Lung (tissue), 12 donors: ENCODE measurements around the gene AMN1. TPM values are rescaled to one million over a fixed set of nuclear protein-coding genes. Genes with fewer than 3 reads are reported as not detected.

ENCODE experiments used
- ATAC-seq: fragments of 200-7000 bp; cut with Tn5 transposase; one replicate; pipeline ENCODE4 v1.9.1; 2020; ENCODE audit warnings: moderate number of reproducible peaks; ENCODE audit not compliant: insufficient read depth, low FRiP score
- DNase-seq, 3 donors: peaks; one replicate each; pipeline ENCODE4 v3.0.0-alpha.2; 2013 to 2017
- H3K27ac ChIP-seq, 2 donors: one replicate each; pipeline ENCODE4 v1.5.1; 2013; ENCODE audit warnings: mild to moderate bottlenecking in 2 of 2, moderate library complexity in 2 of 2, control low read depth in 1 of 2, inconsistent platforms in 1 of 2, low read depth in 1 of 2, low read length in 1 of 2
- H3K27me3 ChIP-seq, 3 donors: one replicate each; pipeline ENCODE4 v1.5.1; 2013; ENCODE audit warnings: low read length in 2 of 3; ENCODE audit not compliant: control insufficient read depth in 3 of 3, insufficient read depth in 3 of 3
- H3K36me3 ChIP-seq, 4 donors: one replicate each; pipeline ENCODE4 v1.5.1; 2013; ENCODE audit warnings: low read length in 4 of 4, mild to moderate bottlenecking in 1 of 4, moderate library complexity in 1 of 4; ENCODE audit not compliant: control insufficient read depth in 4 of 4, insufficient read depth in 4 of 4
- H3K4me1 ChIP-seq, 5 donors: one replicate each; pipeline ENCODE4 v1.5.1; 2013; ENCODE audit warnings: low read length in 5 of 5, mild to moderate bottlenecking in 2 of 5, moderate library complexity in 1 of 5; ENCODE audit not compliant: control insufficient read depth in 5 of 5, insufficient read depth in 5 of 5
- H3K4me3 ChIP-seq: one replicate; pipeline ENCODE4 v1.5.1; 2013; ENCODE audit warnings: mild to moderate bottlenecking, control low read depth, moderate library complexity
- H3K9ac ChIP-seq, 2 donors: one replicate each; pipeline ENCODE4 v1.5.1; 2013; ENCODE audit warnings: low read length in 2 of 2, control low read depth in 1 of 2; ENCODE audit not compliant: insufficient read depth in 1 of 2
- H3K9me3 ChIP-seq, 4 donors: one replicate each; pipeline ENCODE4 v1.5.1; 2013; ENCODE audit warnings: low read length in 3 of 4, mild to moderate bottlenecking in 1 of 4, moderate library complexity in 1 of 4; ENCODE audit not compliant: control insufficient read depth in 4 of 4, insufficient read depth in 3 of 4
- WGBS, 2 donors: extraction: QIAGEN DNeasy Blood & Tissue Kit; methylation state at CpG; one replicate each; pipeline ENCODE4 v1.1.7; 2013; 5-methylcytosine and 5-hydroxymethylcytosine counted together
- polyA plus RNA-seq, 2 donors: library from polyadenylated mRNA; stranded (reverse); fragments of 200-250 nt; gene quantifications; one replicate each; pipeline ENCODE4 v1.2.1, GENCODE V29; 2013
- total RNA-seq, 2 donors: library from RNA; depleted of rRNA in 1 of 2; stranded (reverse); fragments of >200 nt in 1 of 2; gene quantifications; one replicate each; pipeline ENCODE4 v1.2.1, GENCODE V29; 2014 to 2021
- TF ChIP-seq, protein P1 (sequence below): IDR thresholded peaks from 2 replicates; pipeline ENCODE4 v1.5.1; 2012; ENCODE audit warnings: mild to moderate bottlenecking; ENCODE audit errors: control extremely low read depth, extremely low read depth
- donor health status: control.
- donor health status: control.
- donor health status: Bipolar disorder and iron deficiency.
- donor health status: healthy.
- donor health status: DM: yes; HTN: yes; CAD: no.

AMN1 gene
- total and polyA plus RNA-seq, 4 donors = 5.7 to 20.0 (median 11.3) TPM

DNA sequence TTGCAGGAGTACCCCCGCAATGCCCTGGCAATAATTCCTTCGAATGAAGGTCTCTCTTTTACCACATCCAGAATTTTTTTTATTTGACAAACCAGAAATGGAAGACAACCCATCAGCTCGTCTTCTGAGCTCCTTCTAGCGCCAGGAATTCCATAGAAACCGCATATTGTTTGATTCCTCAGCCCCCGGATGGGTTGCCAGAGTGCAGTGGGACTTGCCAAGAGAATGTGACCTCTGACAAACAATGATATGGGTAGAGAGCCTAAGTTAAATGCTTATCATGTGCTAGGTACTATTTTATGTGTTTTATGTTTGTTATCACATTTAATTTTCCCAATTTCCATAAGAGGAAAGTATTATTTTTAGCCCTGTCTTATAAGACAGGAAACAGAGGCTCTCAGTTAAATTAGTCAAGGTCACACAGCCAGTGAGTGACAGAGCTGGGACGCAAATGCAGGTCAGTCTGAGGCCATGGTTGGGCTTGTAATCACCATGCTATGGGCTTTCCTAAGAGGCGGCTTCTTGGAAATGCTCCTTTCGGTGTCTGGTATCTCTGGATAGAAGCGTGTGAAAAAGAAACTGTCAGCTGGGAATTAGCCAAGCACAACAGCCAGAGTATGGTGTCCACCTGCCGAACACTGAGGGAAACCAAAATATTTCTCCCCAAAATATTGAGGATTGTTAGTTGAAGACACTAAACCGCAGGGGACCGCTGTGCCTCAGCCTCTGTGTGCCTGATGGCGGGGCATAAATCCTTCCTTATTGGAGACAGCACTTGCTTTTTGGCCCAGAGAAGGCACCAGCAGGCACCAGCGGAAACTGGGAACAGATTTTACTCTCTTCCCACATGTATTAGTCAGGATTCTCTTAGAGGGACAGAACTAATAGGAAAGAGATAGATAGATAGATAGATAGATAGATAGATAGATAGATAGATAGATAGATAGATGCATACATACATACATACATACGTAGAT is 98.8 kb downstream of the AMN1 start:
- TF ChIP-seq, protein P1, sequence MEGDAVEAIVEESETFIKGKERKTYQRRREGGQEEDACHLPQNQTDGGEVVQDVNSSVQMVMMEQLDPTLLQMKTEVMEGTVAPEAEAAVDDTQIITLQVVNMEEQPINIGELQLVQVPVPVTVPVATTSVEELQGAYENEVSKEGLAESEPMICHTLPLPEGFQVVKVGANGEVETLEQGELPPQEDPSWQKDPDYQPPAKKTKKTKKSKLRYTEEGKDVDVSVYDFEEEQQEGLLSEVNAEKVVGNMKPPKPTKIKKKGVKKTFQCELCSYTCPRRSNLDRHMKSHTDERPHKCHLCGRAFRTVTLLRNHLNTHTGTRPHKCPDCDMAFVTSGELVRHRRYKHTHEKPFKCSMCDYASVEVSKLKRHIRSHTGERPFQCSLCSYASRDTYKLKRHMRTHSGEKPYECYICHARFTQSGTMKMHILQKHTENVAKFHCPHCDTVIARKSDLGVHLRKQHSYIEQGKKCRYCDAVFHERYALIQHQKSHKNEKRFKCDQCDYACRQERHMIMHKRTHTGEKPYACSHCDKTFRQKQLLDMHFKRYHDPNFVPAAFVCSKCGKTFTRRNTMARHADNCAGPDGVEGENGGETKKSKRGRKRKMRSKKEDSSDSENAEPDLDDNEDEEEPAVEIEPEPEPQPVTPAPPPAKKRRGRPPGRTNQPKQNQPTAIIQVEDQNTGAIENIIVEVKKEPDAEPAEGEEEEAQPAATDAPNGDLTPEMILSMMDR = no peak
- Histone ChIP-seq H3K4me3 (no peak overlapping the region), H3K4me1 (peaks cover 0 to 13% (median 0%) of the 10 kb centered on the region in 5 donors), H3K27ac (peak overlapping the region in 1 of 2 donors; percentile 54), H3K36me3 (no peaks in the 10 kb centered on the region), H3K9ac (no peak overlapping the region), H3K27me3 (no peaks in the 10 kb centered on the region), H3K9me3 (no peaks in the 10 kb centered on the region)
- no peak for ATAC-seq
- peak; percentile 45 to 72 (median 54) for DNase-seq
- 66 to 76% methylated on average over 16 of the region's 16 CpGs for WGBS, 2 donors

DNA sequence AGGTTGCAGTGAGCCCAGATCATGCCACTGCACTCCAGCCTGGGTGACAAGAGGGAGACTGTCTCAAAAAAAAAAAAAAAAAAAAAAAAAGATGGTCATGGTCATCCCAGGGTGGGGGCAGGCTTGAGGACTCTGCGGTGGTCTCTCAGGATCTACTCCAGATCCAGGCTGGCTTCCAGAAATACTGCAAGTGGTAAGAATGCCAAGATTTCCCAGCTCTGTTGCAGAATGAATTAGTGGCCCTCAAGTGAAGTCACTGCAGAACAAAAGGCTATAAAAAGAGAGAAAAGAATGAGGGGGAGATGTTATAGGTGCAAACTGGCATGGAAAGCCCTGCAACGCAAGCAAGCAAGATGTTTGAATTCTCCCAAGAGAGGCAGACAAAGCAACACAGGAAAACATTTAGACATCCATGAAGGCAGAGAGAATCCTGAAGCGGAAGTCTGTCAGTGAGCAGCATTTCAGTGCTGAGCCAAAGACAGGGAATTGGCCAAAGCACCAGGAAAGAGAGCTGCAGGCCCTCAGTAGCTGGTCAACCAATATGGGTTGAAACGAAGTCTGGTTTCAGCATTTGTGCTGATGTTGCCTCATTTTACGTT is 101.3 kb downstream of the AMN1 start:
- TF ChIP-seq, protein P1 = no peak
- WGBS, 2 donors = 84 to 92% methylated on average over 5 of the region's 5 CpGs
- DNase-seq = peak in 2 of 3 donors; percentile 46 to 64

DNA sequence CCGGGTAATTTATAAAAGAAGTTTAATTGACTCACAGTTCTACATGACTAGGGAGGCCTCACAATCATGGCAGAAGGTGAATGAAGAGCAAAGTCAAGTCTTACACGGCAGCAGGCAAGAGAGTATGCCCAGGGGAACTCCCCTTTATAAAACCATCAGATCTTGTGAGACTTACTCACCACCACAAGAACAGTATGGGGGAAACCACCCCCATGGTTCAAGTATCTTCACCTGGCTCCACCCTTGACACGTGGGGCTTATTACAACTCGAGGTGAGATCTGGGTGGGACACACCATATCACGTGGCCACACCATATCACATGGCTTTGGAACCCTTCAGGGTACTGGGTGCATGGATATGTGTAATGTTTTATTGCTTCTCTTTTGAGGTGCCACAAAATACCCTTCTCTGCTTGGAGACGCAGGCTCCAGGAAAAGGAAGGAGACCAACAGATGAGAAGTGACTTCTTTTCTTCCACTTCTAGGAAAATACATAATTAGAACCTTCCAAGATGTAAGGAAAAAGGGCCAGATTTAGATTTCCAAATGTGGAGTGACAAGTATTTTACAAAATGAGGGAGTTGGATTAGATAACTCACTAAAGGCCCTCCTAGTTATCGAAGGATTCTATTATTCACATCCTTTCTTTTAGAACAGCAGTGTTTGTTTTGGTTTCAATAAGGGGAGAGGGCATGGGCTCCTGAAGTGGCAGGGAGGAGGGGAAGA is 102.4 kb downstream of the AMN1 start:
- no peak for DNase-seq
- whole genome bisulfite sequencing, 2 donors = 83 to 89% methylated on average over 7 of the region's 7 CpGs
- no peak for ATAC-seq

More for the DNA sequence above, 101.3 kb downstream of the AMN1 start:
- no peak for ATAC-seq
- peaks cover 0 to 13% (median 0%) of the 10 kb centered on the region in 5 donors for H3K4me1 ChIP-seq
- H3K4me3 ChIP-seq = no peak overlapping the region
- no peak overlapping the region for H3K9ac ChIP-seq
- no peak overlapping the region for H3K27ac ChIP-seq
- H3K9me3 ChIP-seq = no peaks in the 10 kb centered on the region
- no peaks in the 10 kb centered on the region for H3K27me3 ChIP-seq
- H3K36me3 ChIP-seq = no peaks in the 10 kb centered on the region

More for the DNA sequence above, 102.4 kb downstream of the AMN1 start:
- no peak overlapping the region for H3K9ac ChIP-seq
- H3K27me3 ChIP-seq = no peaks in the 10 kb centered on the region
- H3K9me3 ChIP-seq = no peaks in the 10 kb centered on the region
- TF ChIP-seq, protein P1 = no peak
- no peak overlapping the region for H3K27ac ChIP-seq
- H3K4me1 ChIP-seq = peaks cover 0 to 13% (median 0%) of the 10 kb centered on the region in 5 donors
- no peaks in the 10 kb centered on the region for H3K36me3 ChIP-seq
- H3K4me3 ChIP-seq = no peak overlapping the region
